T-helper 17 cell (primary cell): ENCODE data around the gene ACBD3. TPM values are rescaled to one million over a fixed set of nuclear protein-coding genes. Genes with fewer than 3 reads are reported as not detected.

Experiments
- ATAC-seq: fragments of 150-1000 bp; cut with Tn5 transposase; 2 replicates; pipeline ENCODE4 v1.10.0; 2021; ENCODE audit warnings: mild to moderate bottlenecking, moderate library complexity
- DNase-seq, 3 donors: peaks; one replicate each; pipeline versions ENCODE4 v3.0.0 to v3.0.0-alpha.2; 2020 to 2021
- H3K9me3 ChIP-seq: one replicate; pipeline ENCODE4 v1.7.0; 2013; ENCODE audit warnings: low read length, mild to moderate bottlenecking; ENCODE audit not compliant: control insufficient read depth, poor library complexity, severe bottlenecking
- H3K27ac Mint-ChIP-seq: one replicate; pipeline ENCODE4 v1.8.0; 2022; ENCODE audit warnings: mild to moderate bottlenecking, moderate library complexity, mixed read lengths
- H3K27me3 Mint-ChIP-seq: one replicate; pipeline ENCODE4 v1.8.0; 2022; ENCODE audit warnings: mixed read lengths
- H3K36me3 Mint-ChIP-seq: one replicate; pipeline ENCODE4 v1.8.0; 2022; ENCODE audit warnings: low read depth, mixed read lengths
- H3K4me1 Mint-ChIP-seq: one replicate; pipeline ENCODE4 v1.8.0; 2022; ENCODE audit warnings: mild to moderate bottlenecking, mixed read lengths
- H3K4me3 Mint-ChIP-seq: one replicate; pipeline ENCODE4 v1.8.0; 2022; ENCODE audit warnings: mild to moderate bottlenecking, moderate library complexity, mixed read lengths
- total RNA-seq, 4 donors: library from RNA in 2 of 4; stranded (reverse) in 2 of 4; gene quantifications; one replicate each; pipeline ENCODE4 v1.2.3 and lab custom pipeline; 2022 to 2026

ACBD3 gene
- total RNA-seq, 2 donors from 2014 or later: 22.0 to 27.0 TPM

DNA sequence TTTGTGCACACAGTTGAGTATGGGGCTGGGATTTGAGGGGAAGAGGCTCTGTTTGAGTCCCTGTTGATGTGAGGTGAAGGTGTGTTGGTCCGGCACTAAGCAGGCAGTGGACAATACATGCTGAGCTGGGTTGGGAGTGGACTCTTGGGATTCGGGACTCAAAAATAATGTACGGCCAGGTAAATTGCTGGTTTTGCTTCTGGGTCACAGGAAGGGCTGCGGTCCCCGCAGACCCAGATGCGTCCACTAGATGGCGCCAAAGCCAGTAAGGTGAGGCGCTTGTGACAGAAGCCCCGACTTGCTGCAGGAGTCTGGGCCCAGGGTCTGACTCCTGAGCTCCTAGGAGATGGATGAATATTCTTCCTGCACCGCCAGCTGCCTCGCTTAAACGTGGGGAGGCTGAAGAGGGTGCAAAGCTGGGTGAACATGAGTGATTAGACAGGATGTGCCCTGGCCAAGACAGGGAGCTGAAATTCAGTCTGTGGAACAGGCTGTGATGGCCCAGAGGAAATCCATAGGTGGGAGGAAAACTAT is 61.4 kb downstream of the ACBD3 start:
- Mint-ChIP-seq H3K4me3 (peak overlapping the region; percentile 47), H3K36me3 (no peaks in the 10 kb centered on the region), H3K27me3 (no peaks in the 10 kb centered on the region), H3K27ac (peak overlapping the region; percentile 43), H3K4me1 (peaks cover 29% of the 10 kb centered on the region)
- H3K9me3 ChIP-seq: no peaks in the 10 kb centered on the region
- peak; percentile 74 to 88 (median 75) for DNase-seq
- peak; percentile 27 for ATAC-seq

DNA sequence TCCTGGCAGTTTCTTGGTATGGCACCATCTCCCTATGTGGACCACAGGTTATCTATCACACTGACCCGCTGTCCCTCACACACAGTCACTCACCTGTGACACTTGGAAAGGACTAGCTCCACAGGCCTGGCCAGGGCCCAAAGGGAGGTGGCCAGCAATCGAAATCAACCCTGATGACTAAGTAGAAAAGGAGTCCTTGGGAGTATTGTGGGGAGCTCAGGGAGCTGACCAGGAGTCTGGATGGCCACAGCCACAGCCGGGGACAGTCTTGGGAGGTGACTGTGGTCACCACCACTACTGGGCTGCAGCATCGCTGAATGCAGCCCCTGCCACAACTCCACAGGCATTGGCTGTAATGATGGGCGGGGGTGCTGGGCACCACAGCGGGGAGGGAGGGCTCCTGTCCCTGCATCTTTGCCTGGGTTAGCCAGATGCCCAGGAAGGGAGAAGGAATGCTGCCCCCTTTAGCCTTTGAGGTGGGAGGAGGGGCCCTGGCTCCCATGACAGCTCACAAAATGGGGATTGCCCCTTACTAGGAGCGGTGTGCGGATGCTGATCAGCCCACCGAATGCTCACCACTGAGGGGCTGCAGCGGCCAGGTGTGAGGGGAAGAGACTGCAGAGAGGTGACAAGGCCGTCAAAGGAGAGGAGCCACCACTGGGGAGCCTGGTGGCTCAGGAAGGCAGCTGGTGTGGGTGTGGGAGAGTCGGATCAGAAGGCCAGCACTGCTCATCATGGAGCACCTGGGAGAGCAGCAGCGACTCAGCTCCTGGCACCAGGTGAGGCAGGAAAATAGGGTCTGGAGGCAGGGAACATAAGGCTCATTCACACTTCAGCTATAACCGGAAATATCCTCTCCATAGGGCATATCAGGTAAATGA is 62.7 kb downstream of the ACBD3 start:
- ATAC-seq (no peak), DNase-seq (no peak)
- H3K4me3 Mint-ChIP-seq: peak overlapping the region; percentile 60
- peaks cover 29% of the 10 kb centered on the region for H3K4me1 Mint-ChIP-seq
- no peaks in the 10 kb centered on the region for H3K36me3 Mint-ChIP-seq
- peak overlapping the region; percentile 87 for H3K27ac Mint-ChIP-seq
- no peaks in the 10 kb centered on the region for H3K27me3 Mint-ChIP-seq
- no peaks in the 10 kb centered on the region for H3K9me3 ChIP-seq

DNA sequence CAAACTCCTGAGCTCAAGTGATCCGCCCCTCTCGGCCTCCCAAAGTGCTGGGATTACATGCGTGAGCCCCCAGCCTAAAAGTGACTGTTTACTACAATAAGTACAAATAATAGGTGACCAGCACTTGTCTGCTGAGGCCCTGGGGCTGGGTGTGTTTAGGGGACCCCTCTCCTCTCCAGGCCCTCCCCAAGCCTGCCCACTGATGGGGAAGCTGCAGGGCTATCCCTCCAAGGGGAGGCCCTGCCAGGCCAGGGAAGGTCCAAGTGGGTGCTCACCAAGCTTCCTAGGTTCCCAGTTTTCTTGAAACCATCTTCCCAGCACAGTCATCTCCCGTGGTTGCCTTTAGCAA is 63.4 kb downstream of the ACBD3 start:
- H3K9me3 ChIP-seq: no peaks in the 10 kb centered on the region
- Mint-ChIP-seq H3K4me1 (peaks cover 29% of the 10 kb centered on the region), H3K4me3 (peak overlapping the region; percentile 86), H3K27me3 (no peaks in the 10 kb centered on the region), H3K27ac (peak overlapping the region; percentile 87), H3K36me3 (no peaks in the 10 kb centered on the region)
- DNase-seq (no peak), ATAC-seq (no peak)

DNA sequence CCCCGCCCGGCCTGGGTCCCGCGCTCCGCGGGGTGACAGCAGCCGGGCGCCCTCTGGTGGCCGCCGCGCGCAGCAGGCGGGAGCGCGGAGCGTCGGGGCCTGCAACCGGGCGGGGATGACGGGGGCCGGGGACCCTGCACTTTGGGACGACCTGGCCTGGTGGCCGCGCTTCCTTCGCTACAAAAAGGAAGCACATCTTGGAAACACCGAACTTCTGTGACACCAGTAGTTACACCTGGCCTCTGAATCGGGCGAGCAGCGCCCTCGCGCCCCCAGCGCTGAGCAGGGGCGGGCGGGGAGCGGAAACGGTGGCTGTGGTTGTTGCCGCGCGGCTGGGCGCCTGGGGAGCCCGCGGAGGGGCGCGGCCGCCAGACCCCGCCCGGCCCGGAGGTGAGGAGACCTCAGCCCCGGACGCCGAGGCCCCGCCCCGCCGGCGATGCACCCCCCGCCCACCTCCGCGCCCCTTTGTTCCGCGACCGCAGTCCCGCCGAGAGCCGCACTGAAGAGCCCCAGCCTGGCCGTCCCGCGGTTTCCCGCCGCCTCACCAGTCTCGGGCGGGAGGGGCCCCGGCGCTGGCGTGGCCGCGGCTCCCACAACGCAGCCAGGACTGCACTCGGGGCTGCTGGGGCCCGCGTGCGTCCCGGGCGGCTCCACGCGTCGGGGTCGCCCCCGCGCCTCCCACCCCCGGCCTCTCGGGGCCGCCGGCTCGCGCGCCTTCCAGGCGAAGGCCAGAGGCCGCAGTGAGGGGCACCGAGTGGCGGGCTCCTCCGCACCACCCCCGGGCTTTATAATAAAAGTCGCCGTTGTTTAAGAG is 64.7 kb downstream of the ACBD3 start:
- no peaks in the 10 kb centered on the region for H3K36me3 Mint-ChIP-seq
- no peaks in the 10 kb centered on the region for H3K9me3 ChIP-seq

DNA sequence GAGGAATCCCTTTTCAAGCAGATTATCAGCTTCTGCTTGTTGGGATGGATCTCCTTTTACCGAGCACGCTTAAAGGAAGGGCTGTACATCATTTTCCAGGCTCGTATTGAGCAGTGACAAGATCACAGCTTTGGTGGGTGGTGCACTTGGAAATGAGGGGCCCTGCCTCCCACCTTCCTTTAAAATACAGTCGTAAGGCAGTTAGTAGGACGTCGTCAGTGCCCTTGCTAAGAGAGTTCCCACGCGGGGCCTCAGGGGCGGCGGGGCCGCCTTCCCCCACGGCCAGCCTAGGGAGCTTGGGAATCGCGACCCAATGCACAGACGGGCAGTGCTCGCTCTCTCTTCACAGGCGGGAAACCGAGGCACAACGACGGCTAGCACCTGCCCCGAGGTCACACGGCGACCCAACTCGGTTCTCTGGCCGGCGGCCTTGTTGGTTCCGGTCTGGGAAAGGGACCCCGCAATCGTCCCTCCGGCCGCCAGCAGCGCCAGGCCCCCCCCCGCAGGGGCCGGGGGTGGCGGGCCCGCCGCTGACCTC is 65.4 kb downstream of the ACBD3 start:
- ATAC-seq: no peak
- H3K27me3 Mint-ChIP-seq: no peaks in the 10 kb centered on the region
- peak overlapping the region; percentile 86 for H3K4me3 Mint-ChIP-seq

More for the DNA sequence above, 64.7 kb downstream of the ACBD3 start:
- Mint-ChIP-seq H3K27ac (peak overlapping the region; percentile 87), H3K4me3 (peak overlapping the region; percentile 86), H3K27me3 (no peaks in the 10 kb centered on the region), H3K4me1 (peaks cover 21% of the 10 kb centered on the region)
- ATAC-seq (peak; percentile 71), DNase-seq (peak; percentile 67 to 82 (median 78))

DNA sequence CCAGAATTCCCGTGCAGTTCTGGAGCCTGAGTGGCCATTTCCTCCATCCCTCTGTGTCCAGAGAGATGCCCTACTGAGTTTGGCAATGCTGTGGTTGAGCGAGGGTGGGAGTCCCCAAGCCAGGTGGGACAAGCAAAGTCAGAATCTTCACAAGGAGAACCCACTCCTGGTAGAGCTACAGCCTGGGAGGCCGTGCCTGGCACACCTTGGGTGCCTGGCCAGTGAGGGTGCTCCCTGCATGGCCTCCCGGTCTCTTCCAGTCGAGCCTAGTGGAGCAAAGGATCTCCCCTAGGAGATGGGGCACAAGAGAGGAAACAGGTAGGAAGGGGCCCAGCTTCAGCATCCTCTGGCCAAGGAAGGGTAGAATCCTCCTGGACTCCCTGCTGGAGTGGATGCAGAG is 66.1 kb downstream of the ACBD3 start:
- ATAC-seq (no peak), DNase-seq (no peak)
- H3K4me3 Mint-ChIP-seq: peak overlapping the region; percentile 86
- no peaks in the 10 kb centered on the region for H3K36me3 Mint-ChIP-seq
- H3K27me3 Mint-ChIP-seq: no peaks in the 10 kb centered on the region
- peak overlapping the region; percentile 80 for H3K27ac Mint-ChIP-seq
- H3K4me1 Mint-ChIP-seq: peaks cover 20% of the 10 kb centered on the region
- H3K9me3 ChIP-seq: no peaks in the 10 kb centered on the region

More for the DNA sequence above, 65.4 kb downstream of the ACBD3 start:
- no peaks in the 10 kb centered on the region for H3K9me3 ChIP-seq
- peaks cover 21% of the 10 kb centered on the region for H3K4me1 Mint-ChIP-seq
- no peaks in the 10 kb centered on the region for H3K36me3 Mint-ChIP-seq
- peak overlapping the region; percentile 80 for H3K27ac Mint-ChIP-seq
- no peak for DNase-seq

DNA sequence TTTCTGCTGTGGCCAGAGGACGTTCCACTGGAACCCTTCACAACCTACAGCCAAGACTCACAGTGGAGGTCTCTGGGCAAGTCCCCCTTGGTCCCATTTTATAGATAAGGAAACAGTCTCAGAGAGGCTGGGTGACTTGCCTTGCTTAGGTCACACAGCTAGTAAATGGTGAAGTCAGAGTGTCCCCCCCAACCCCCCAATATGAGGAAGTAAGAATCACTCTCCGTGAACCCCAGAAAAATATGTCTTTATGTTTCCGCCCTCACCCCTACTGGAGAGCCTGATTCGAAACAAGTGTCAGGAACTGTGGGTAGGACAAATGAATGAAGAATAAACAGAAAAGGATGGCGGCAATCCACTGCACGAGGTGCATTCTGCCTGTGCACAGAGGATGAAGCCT is 67.4 kb downstream of the ACBD3 start:
- Mint-ChIP-seq H3K4me1 (peaks cover 12% of the 10 kb centered on the region), H3K27me3 (no peaks in the 10 kb centered on the region), H3K27ac (no peak overlapping the region), H3K36me3 (no peaks in the 10 kb centered on the region), H3K4me3 (peak overlapping the region; percentile 19)
- no peaks in the 10 kb centered on the region for H3K9me3 ChIP-seq
- DNase-seq: no peak
- ATAC-seq: no peak

DNA sequence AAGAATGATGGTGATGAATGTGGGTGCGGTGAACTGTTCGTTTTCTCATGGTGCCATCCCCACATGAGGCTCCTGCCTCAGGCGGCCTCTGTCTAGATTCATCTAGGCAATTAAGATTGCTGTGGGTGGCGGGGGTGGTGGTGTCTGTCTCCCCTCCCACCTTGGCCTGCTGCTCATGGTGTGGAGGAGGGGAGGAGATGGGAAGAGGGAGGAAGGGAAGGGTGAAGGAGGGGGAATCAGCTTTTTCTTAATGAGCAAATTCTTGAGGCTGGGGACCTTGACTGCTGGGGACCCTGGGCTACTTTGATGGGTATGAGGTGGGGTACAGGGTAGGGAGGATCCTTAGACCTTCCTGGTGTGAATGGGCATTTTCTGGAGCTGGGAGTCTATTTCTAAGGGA is 68.2 kb downstream of the ACBD3 start:
- peak overlapping the region; percentile 37 for H3K27ac Mint-ChIP-seq

DNA sequence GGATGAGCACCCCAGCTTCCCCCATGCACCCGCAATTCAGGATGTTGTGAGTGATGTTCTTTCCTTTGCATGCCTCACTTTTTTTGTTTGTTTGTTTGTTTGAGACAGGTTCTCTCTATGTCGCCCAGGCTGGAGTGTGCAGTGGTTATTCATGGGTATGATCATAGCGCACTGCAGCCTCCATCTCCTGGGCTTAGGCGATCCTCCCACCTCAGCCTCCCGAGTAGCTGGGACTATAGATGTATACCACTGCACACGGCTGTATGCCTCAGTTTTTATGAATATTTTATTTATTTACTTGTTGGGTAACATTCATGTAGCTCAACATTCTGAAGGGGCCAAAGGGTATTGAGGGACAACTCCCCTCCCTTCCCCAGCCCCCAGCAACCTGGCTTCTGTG is 69.2 kb downstream of the ACBD3 start:
- no peak for ATAC-seq
- Mint-ChIP-seq H3K27ac (no peak overlapping the region), H3K27me3 (no peaks in the 10 kb centered on the region), H3K36me3 (no peaks in the 10 kb centered on the region), H3K4me1 (peaks cover 2% of the 10 kb centered on the region), H3K4me3 (no peak overlapping the region)
- H3K9me3 ChIP-seq: no peaks in the 10 kb centered on the region
- DNase-seq: no peak

More for the DNA sequence above, 68.2 kb downstream of the ACBD3 start:
- H3K36me3 Mint-ChIP-seq: no peaks in the 10 kb centered on the region
- H3K27me3 Mint-ChIP-seq: no peaks in the 10 kb centered on the region
- H3K4me1 Mint-ChIP-seq: peaks cover 5% of the 10 kb centered on the region
- H3K4me3 Mint-ChIP-seq: no peak overlapping the region
- ATAC-seq (no peak), DNase-seq (no peak)
- no peaks in the 10 kb centered on the region for H3K9me3 ChIP-seq

DNA sequence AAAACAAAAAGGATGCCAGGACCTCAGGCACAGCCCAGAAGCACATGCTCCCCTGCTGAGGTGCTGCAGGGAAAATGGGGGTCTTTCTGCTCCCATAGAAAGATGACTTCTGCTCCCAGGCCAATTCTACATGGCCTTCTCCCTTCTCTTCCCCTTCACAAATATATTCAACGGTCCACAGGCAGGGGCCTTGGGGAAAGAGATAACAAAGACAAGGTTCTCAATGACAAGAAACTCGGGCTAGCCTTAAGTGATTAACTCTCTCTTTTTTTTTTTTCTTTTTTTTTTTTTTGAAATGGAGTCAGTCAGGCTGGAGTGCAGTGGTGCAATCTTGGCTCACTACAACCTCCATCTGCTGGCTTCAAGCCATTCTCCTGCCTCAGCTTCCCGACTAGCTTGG is 69.9 kb downstream of the ACBD3 start:
- ATAC-seq (no peak), DNase-seq (no peak)
- H3K27me3 Mint-ChIP-seq: no peaks in the 10 kb centered on the region
- no peaks in the 10 kb centered on the region for H3K9me3 ChIP-seq
- peaks cover 4% of the 10 kb centered on the region for H3K4me1 Mint-ChIP-seq
- no peak overlapping the region for H3K4me3 Mint-ChIP-seq
- H3K36me3 Mint-ChIP-seq: no peaks in the 10 kb centered on the region
- H3K27ac Mint-ChIP-seq: no peak overlapping the region

DNA sequence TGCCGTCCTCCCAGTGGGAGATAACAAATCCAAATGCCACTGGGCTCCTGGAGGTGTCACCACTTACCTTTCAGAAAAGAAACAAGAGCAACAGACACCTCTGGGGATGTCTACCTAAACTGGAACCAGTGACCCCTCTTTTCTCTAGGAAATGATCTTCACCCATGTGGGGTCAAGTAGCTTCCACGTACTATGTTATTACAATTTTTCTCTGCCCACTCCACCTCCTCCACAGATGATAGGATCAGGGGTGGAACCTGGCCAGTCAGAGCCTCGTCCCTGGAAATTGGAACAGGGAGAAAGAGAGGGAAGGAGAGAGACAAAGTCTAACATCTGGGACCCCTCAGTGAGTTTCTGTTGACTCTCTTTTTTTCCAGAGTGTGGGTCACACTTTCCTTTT is 73.9 kb downstream of the ACBD3 start:
- ATAC-seq: no peak
- no peaks in the 10 kb centered on the region for H3K27me3 Mint-ChIP-seq
- H3K36me3 Mint-ChIP-seq: no peaks in the 10 kb centered on the region
- H3K4me3 Mint-ChIP-seq: no peak overlapping the region
- no peaks in the 10 kb centered on the region for H3K9me3 ChIP-seq
- DNase-seq: no peak
- H3K4me1 Mint-ChIP-seq: peaks cover 26% of the 10 kb centered on the region
- no peak overlapping the region for H3K27ac Mint-ChIP-seq

DNA sequence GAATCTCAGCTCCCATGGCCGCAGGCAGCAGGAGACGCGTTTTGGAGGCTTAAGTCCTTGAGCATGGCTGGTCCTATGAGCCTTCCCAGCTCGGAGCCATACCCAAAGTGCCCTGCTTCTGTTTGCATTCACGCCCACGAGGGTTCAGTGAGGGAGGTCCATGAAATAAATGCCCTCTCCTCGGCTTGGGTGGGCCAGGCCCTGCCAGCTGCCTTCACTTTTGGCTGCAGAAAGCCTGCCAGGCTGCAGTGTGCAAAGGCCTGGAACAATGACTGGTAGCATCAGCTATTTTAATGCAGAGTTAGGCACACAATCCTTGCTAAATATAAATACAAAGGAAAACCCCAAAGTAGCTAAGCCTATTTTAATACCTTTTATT is 74.7 kb downstream of the ACBD3 start:
- no peaks in the 10 kb centered on the region for H3K36me3 Mint-ChIP-seq
- no peaks in the 10 kb centered on the region for H3K27me3 Mint-ChIP-seq
- peak overlapping the region; percentile 98 for H3K4me3 Mint-ChIP-seq
- ATAC-seq (no peak), DNase-seq (no peak)
- H3K27ac Mint-ChIP-seq: peak overlapping the region; percentile 51
- no peaks in the 10 kb centered on the region for H3K9me3 ChIP-seq
- peaks cover 29% of the 10 kb centered on the region for H3K4me1 Mint-ChIP-seq
